A673 (cell line): ENCODE data around the gene SPATS2. TPM values are rescaled to one million over a fixed set of nuclear protein-coding genes. Genes with fewer than 3 reads are reported as not detected.

Source experiments
- BruUV-seq: library from RNA; stranded (reverse); fragments of 400-500 nt; replicated peaks from 2 replicates; lab custom pipeline; 2021; lab: Mats Ljungman, UMichigan
- CTCF ChIA-PET: fragments of 300-600 bp; sonication (Branson Sonifier 250); formaldehyde crosslinking; loops from one replicate; lab custom pipeline; 2022; ENCODE audit warnings: antibody characterized with exemption; lab: Charles Lee
- POLR2A ChIA-PET: fragments of 300-600 bp; sonication (Branson Sonifier 250); formaldehyde crosslinking; loops from one replicate; lab custom pipeline; 2022; ENCODE audit warnings: antibody characterized with exemption; ENCODE audit not compliant: low non-redundant PET; lab: Charles Lee
- DNase-seq: peaks from one replicate; pipeline ENCODE4 v3.0.0-alpha.2; 2015; ENCODE audit warnings: low spot score
- H3K27ac ChIP-seq: fragments of 200-600 bp; sonication (generic); 2 replicates; pipeline ENCODE4 v1.5.1; 2016; ENCODE audit warnings: mixed run types, low read depth, mild to moderate bottlenecking, mixed read lengths, antibody characterized with exemption, low read length; ENCODE audit not compliant: poor library complexity, severe bottlenecking
- H3K27me3 ChIP-seq: fragments of 200-600 bp; sonication (generic); replicated peaks from 2 replicates; pipeline ENCODE4 v1.6.1; 2017; ENCODE audit warnings: mixed run types, low read depth, mild to moderate bottlenecking, mixed read lengths, antibody characterized with exemption, low read length; ENCODE audit not compliant: insufficient read depth, poor library complexity
- H3K36me3 ChIP-seq: fragments of 200-600 bp; sonication (generic); 2 replicates; pipeline ENCODE4 v1.6.1; 2016; ENCODE audit warnings: mixed run types, mild to moderate bottlenecking, mixed read lengths, antibody characterized with exemption, low read length; ENCODE audit not compliant: insufficient read depth, poor library complexity, severe bottlenecking
- H3K4me1 ChIP-seq: fragments of 200-600 bp; sonication (generic); 2 replicates; pipeline ENCODE4 v1.6.1; 2017; ENCODE audit warnings: mixed run types, mild to moderate bottlenecking, mixed read lengths, antibody characterized with exemption, low read length; ENCODE audit not compliant: insufficient read depth, poor library complexity, severe bottlenecking
- H3K4me3 ChIP-seq: fragments of 200-600 bp; sonication (generic); 2 replicates; pipeline ENCODE4 v1.5.1; 2016; ENCODE audit warnings: low read depth, mixed run types, mild to moderate bottlenecking, mixed read lengths, low read length; ENCODE audit not compliant: poor library complexity, severe bottlenecking
- H3K9me3 ChIP-seq: fragments of 200-600 bp; sonication (generic); 2 replicates; pipeline ENCODE4 v1.6.1; 2016; ENCODE audit warnings: mixed run types, low read depth, mild to moderate bottlenecking, mixed read lengths, antibody characterized with exemption, low read length; ENCODE audit not compliant: poor library complexity, severe bottlenecking
- CTCF ChIP-seq: fragments of 300-800, 200-600 bp; sonication (generic); conservative IDR thresholded peaks from 2 replicates; pipeline ENCODE4 v1.5.1; 2017; ENCODE audit warnings: low read depth, mild to moderate bottlenecking, antibody characterized with exemption, low read length, moderate library complexity, mixed read lengths
- EZH2 ChIP-seq: fragments of 200-600 bp; sonication (generic); IDR thresholded peaks from 2 replicates; pipeline ENCODE4 v1.6.1; 2017; ENCODE audit warnings: borderline replicate concordance, low read depth, mild to moderate bottlenecking, mixed read lengths, antibody characterized with exemption, low read length; ENCODE audit not compliant: poor library complexity, severe bottlenecking
- intact Hi-C: fragments of 100-400 bp; cut with micrococcal nuclease; formaldehyde crosslinking; loops from one replicate; pipeline ENCODE4 v1.10.0; 2022; ENCODE audit not compliant: unreplicated experiment
- total RNA-seq: library from RNA; stranded (reverse); gene quantifications from 2 replicates; pipeline ENCODE4 v1.2.3, GENCODE V29; 2021

Gene SPATS2
- total RNA-seq, 1 experiment from 2014 or later = 82.8 TPM

GRCh38 chr12:49555631-49556390, 188.5 kb downstream of the SPATS2 start:
- CTCF ChIA-PET = interaction anchor here (0.5 kb wide), 1 partner anchor 268 kb away, joined by 6 read pairs; no protein-coding TSS in a partner anchor
- Histone ChIP-seq H3K27me3 (no peaks in the 10 kb centered on the region), H3K4me1 (no peaks in the 10 kb centered on the region), H3K36me3 (peaks cover 30% of the 10 kb centered on the region), H3K27ac (no peak overlapping the region), H3K9me3 (no peaks in the 10 kb centered on the region), H3K4me3 (no peak overlapping the region)
- intact Hi-C loops = no loop called here
- DNase-seq = no peak
- TF ChIP-seq CTCF = no peak
- no peak for TF ChIP-seq EZH2
- POLR2A ChIA-PET = no interaction called here
- BruUV-seq = no TSS peak

GRCh38 chr12:49556391-49557186, 189.3 kb downstream of the SPATS2 start:
- no peak for DNase-seq
- H3K9me3 ChIP-seq = no peaks in the 10 kb centered on the region
- POLR2A ChIA-PET = interaction anchor here (0.5 kb wide), 1 partner anchor 185 kb away, joined by 3 read pairs; the partner anchor contains the start of gene TMBIM6
- no TSS peak for BruUV-seq
- H3K27me3 ChIP-seq = no peaks in the 10 kb centered on the region
- CTCF ChIA-PET = interaction anchor here (0.6 kb wide), 1 partner anchor 200 kb away, joined by 3 read pairs; no protein-coding TSS in a partner anchor
- intact Hi-C loops = no loop called here
- H3K4me1 ChIP-seq = no peaks in the 10 kb centered on the region
- no peak for TF ChIP-seq CTCF
- no peak for TF ChIP-seq EZH2
- no peak overlapping the region for H3K27ac ChIP-seq
- no peak overlapping the region for H3K4me3 ChIP-seq
- peaks cover 37% of the 10 kb centered on the region for H3K36me3 ChIP-seq

- POLR2A ChIA-PET = interaction anchor here (0.5 kb wide), 1 partner anchor 184 kb away, joined by 3 read pairs; the partner anchor contains the start of gene TMBIM6
Measured at GRCh38 chr12:49557187-49557916, 190.1 kb downstream of the SPATS2 start.

More at GRCh38 chr12:49557187-49557916, 190.1 kb downstream of the SPATS2 start:
- Histone ChIP-seq H3K4me1 (no peaks in the 10 kb centered on the region), H3K9me3 (no peaks in the 10 kb centered on the region), H3K27ac (no peak overlapping the region), H3K4me3 (no peak overlapping the region), H3K27me3 (no peaks in the 10 kb centered on the region), H3K36me3 (peaks cover 44% of the 10 kb centered on the region)
- intact Hi-C loops = no loop called here
- TF ChIP-seq CTCF (no peak), EZH2 (no peak)
- CTCF ChIA-PET = interaction anchor here (0.6 kb wide), 1 partner anchor 200 kb away, joined by 3 read pairs; no protein-coding TSS in a partner anchor
- no TSS peak for BruUV-seq
- DNase-seq = no peak
